Measurements from ENCODE around the gene CNRIP1.

Gene CNRIP1, protein sequence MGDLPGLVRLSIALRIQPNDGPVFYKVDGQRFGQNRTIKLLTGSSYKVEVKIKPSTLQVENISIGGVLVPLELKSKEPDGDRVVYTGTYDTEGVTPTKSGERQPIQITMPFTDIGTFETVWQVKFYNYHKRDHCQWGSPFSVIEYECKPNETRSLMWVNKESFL

DNA sequence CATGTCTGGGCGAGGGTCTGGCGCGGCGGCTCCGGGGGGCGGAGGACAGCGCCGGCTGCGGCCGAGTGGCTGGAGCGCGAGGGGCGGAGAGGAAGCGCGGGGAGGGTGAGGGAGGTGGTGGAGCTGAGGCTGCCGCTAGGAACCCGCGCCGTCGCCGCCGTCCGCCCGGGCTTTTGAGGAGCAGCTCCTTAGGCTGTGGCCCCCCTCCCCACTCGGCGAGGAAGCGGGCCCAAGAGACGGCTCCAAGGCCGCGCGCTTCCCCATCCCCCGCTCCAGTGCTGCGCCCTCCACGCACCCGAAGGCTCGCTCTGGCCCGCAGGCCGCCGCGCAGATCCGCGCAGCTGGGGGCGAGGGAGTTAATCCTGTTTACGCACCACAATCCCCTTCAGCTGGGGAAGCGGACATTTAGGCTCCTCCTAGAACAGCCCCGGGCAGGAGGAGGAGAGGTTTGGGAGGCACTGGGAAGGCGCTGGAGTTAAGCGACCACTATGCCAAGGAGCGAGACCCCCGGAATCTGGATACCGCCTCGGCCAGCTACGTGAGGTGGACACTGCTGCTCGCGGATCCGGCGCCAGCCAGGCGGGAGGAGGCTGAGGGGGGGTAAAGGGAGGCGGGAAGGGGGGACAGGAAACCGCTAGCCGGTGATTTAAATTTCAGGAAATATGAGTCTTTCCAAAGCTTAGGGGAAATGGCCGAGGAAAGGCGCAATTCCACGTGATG lies at the start of gene CNRIP1:
TSS of gene CNRIP1 (minus strand) at position 552 of the 720 bp plus-strand sequence. CDS start at position 3, 549 bp downstream.
- peak; percentile 90 for DNase-seq (ENCODE audit: low read depth)
- Histone ChIP-seq H3K27me3 (replicated peaks; ENCODE audit: control insufficient read depth, insufficient read depth, low read length) (no peaks in the 10 kb centered on the region), H3K4me1 (ENCODE audit: control insufficient read depth, insufficient read depth, low read length) (peaks cover 13% of the 10 kb centered on the region), H3K9ac (ENCODE audit: low read length) (peak within 1 kb of the TSS; percentile 91), H3K36me3 (ENCODE audit: control insufficient read depth, insufficient read depth, low read length, severe bottlenecking) (peaks cover 7% of the 10 kb centered on the region), H3K4me3 (ENCODE audit: low read length) (peak within 1 kb of the TSS; percentile 93), H3K9me3 (ENCODE audit: control insufficient read depth, low read length) (no peaks in the 10 kb centered on the region)

DNA sequence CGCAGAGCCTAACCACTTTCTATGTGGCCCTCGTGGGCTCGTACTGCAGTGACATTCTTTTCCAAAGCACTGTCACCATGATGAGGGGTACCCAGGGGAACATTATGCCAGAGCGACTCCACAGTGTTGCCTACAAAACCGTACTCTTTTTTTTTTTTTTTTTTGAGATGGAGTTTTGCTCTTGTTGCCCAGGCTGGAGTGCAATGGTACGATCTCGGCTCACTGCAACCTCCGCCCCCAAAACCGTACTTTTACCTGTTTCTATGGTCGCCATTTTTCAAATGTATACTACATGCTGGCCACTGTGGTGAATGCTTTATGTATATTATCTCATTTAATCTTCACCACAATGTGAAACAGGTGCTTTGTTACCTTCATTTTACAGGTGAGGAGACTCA lies 49.6 kb upstream of the CNRIP1 start:
- H3K9ac ChIP-seq (ENCODE audit: low read length), result no peak overlapping the region
- no peaks in the 10 kb centered on the region for H3K27me3 ChIP-seq (replicated peaks; ENCODE audit: control insufficient read depth, insufficient read depth, low read length)
- DNase-seq (ENCODE audit: low read depth), result no peak
- no peak overlapping the region for H3K4me3 ChIP-seq (ENCODE audit: low read length)
- no peaks in the 10 kb centered on the region for H3K36me3 ChIP-seq (ENCODE audit: control insufficient read depth, insufficient read depth, low read length, severe bottlenecking)
- H3K9me3 ChIP-seq (ENCODE audit: control insufficient read depth, low read length), result no peaks in the 10 kb centered on the region
- H3K4me1 ChIP-seq (ENCODE audit: control insufficient read depth, insufficient read depth, low read length), result peaks cover 7% of the 10 kb centered on the region

DNA sequence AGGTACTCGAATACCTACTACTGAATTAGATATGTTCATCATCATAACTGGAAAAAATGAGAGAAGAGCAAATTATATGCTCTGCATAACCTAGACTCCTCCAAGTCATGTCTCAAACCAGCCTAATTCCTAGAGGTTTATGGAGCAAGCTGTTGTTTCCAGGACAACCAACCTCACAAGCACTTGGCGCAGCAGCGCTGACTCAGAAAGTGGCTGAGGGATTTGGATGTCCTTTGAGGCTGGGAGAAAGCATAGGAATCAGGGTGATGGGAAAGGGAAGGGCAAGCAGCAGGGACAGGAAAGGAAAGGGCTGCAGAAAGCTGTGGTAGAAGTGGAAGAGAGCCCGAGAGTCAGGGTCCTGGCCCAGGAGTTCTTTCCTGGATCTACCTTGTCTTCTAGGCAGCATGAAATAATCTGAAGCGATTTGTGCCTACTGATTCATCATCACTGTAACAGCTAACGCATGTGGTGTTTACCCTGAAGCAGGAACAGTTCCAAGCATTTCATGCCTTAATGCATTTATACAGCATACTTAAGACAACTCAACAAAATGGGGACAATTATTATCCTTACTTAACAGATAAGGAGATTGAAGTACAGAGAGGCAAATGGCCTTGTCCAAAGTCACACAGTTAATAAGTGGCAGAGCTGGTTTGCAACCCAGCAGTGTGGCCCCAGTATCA lies 49.0 kb upstream of the CNRIP1 start:
- Histone ChIP-seq H3K36me3 (ENCODE audit: control insufficient read depth, insufficient read depth, low read length, severe bottlenecking) (no peaks in the 10 kb centered on the region), H3K4me3 (ENCODE audit: low read length) (no peak overlapping the region), H3K27me3 (replicated peaks; ENCODE audit: control insufficient read depth, insufficient read depth, low read length) (no peaks in the 10 kb centered on the region), H3K9ac (ENCODE audit: low read length) (no peak overlapping the region), H3K4me1 (ENCODE audit: control insufficient read depth, insufficient read depth, low read length) (peaks cover 7% of the 10 kb centered on the region), H3K9me3 (ENCODE audit: control insufficient read depth, low read length) (no peaks in the 10 kb centered on the region)
- peak; percentile 54 for DNase-seq (ENCODE audit: low read depth)

DNA sequence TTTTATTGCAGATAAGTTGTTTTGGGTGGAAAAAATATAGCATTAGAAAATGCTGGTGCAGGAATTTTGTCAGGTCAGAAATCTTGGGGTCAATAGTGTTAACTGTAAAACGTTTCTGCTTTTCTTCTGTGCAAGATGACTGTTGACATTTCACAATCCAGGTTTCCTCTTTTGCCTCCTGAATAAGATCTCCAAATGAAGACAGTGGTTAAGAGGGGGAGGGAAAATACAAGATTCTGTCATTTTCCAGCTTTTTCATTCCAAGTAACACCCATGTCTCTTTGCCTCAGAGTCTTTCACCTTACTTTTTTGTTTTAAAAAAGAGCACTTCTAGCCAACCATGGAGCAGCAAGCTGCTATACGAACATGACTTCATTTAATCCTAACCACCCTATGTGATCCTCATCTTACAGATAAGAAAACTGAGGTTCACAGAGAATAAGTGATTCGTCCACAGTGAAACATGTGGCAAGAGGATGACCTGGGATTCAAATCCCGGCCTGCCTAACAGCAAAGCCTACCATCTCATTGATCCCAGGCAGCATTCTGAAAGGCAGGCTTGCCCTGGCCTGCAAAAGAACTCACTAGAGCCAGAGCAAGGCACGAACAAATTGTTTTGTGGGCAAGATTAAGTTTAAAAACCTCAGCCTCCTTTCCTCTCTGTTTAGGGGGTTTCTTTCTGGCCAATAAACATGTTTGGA lies 48.4 kb upstream of the CNRIP1 start:
- no peaks in the 10 kb centered on the region for H3K36me3 ChIP-seq (ENCODE audit: control insufficient read depth, insufficient read depth, low read length, severe bottlenecking)
- no peak overlapping the region for H3K4me3 ChIP-seq (ENCODE audit: low read length)
- H3K27me3 ChIP-seq (replicated peaks; ENCODE audit: control insufficient read depth, insufficient read depth, low read length), result no peaks in the 10 kb centered on the region
- no peak for DNase-seq (ENCODE audit: low read depth)
- no peak overlapping the region for H3K9ac ChIP-seq (ENCODE audit: low read length)
- H3K4me1 ChIP-seq (ENCODE audit: control insufficient read depth, insufficient read depth, low read length), result peaks cover 7% of the 10 kb centered on the region
- no peaks in the 10 kb centered on the region for H3K9me3 ChIP-seq (ENCODE audit: control insufficient read depth, low read length)

DNA sequence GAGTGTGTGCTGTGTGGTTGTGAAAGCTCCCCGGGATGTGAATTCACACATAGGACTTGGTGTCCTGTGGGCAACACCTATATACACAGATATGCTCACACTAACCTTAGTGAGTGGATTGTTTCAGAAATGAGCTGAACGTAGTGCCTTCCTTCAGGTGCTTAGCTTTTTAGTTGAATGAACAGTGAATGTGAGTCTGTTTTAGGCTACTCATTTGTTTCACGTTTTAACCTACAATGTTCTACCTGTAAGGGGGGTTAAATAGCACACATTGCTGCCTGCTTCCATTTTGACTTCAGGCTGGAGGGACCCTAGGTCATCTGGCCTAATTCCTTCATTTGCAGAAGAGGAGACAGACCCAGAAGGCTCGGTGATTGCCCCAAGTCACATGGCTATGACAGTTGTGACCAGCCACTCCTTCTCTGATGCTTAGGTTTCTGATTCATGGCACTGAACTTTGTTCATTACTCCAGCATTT lies 46.4 kb upstream of the CNRIP1 start:
- no peak for DNase-seq (ENCODE audit: low read depth)
- H3K4me3 ChIP-seq (ENCODE audit: low read length), result no peak overlapping the region
- no peaks in the 10 kb centered on the region for H3K27me3 ChIP-seq (replicated peaks; ENCODE audit: control insufficient read depth, insufficient read depth, low read length)
- peaks cover 7% of the 10 kb centered on the region for H3K4me1 ChIP-seq (ENCODE audit: control insufficient read depth, insufficient read depth, low read length)
- H3K36me3 ChIP-seq (ENCODE audit: control insufficient read depth, insufficient read depth, low read length, severe bottlenecking), result no peaks in the 10 kb centered on the region
- H3K9ac ChIP-seq (ENCODE audit: low read length), result no peak overlapping the region
- no peaks in the 10 kb centered on the region for H3K9me3 ChIP-seq (ENCODE audit: control insufficient read depth, low read length)

DNA sequence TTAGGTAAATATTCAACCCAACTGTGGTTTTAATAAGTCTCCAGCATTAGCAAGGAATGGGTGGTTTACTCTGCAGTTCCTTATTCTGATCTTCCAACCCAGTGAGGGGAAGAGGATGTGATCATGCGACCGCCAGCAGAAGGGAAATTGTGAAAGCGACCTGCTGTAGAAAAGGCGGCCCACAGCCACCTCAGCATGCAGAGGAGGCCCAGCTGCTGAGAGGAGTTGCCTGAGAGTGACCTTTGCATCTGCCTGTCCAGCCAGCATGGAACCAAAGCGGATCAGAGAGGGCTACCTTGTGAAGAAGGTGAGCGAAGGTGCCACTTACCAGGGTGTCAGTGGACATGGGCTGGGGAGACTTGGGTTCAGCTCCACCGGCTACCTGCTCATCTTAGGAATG lies 45.3 kb upstream of the CNRIP1 start, which contains the start of gene PLEK:
TSS of gene PLEK (plus strand) at position 196 of the 400 bp plus-strand sequence. CDS start at position 266, 70 bp downstream.
- no peak within 1 kb of the TSS for H3K9ac ChIP-seq (ENCODE audit: low read length)
- H3K9me3 ChIP-seq (ENCODE audit: control insufficient read depth, low read length), result no peaks in the 10 kb centered on the region
- peaks cover 7% of the 10 kb centered on the region for H3K4me1 ChIP-seq (ENCODE audit: control insufficient read depth, insufficient read depth, low read length)
- H3K36me3 ChIP-seq (ENCODE audit: control insufficient read depth, insufficient read depth, low read length, severe bottlenecking), result no peaks in the 10 kb centered on the region
- DNase-seq (ENCODE audit: low read depth), result no peak
- H3K4me3 ChIP-seq (ENCODE audit: low read length), result no peak within 1 kb of the TSS
- H3K27me3 ChIP-seq (replicated peaks; ENCODE audit: control insufficient read depth, insufficient read depth, low read length), result no peaks in the 10 kb centered on the region

DNA sequence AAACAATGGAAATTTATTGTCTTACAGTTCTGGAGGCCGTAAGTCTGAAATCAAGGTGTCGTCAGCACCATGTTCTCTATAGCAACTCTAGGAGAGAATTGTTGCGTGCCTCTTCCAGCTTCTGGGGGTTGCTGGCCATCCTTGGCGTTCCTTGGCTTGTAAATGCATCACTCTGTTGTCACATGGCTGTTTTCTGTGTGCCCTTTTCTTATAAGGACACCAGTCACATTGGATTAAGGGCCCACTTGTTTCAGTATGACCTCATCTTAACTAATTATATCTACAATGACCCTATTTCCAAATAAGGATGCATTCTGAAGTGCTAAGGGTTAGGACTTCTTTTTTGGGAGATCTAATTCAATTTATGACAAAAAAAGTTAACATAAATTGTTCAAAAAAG lies 44.0 kb upstream of the CNRIP1 start:
- no peaks in the 10 kb centered on the region for H3K9me3 ChIP-seq (ENCODE audit: control insufficient read depth, low read length)
- H3K36me3 ChIP-seq (ENCODE audit: control insufficient read depth, insufficient read depth, low read length, severe bottlenecking), result no peaks in the 10 kb centered on the region
- no peak for DNase-seq (ENCODE audit: low read depth)
- H3K4me1 ChIP-seq (ENCODE audit: control insufficient read depth, insufficient read depth, low read length), result peaks cover 7% of the 10 kb centered on the region
- no peaks in the 10 kb centered on the region for H3K27me3 ChIP-seq (replicated peaks; ENCODE audit: control insufficient read depth, insufficient read depth, low read length)
- H3K9ac ChIP-seq (ENCODE audit: low read length), result no peak overlapping the region
- no peak overlapping the region for H3K4me3 ChIP-seq (ENCODE audit: low read length)

DNA sequence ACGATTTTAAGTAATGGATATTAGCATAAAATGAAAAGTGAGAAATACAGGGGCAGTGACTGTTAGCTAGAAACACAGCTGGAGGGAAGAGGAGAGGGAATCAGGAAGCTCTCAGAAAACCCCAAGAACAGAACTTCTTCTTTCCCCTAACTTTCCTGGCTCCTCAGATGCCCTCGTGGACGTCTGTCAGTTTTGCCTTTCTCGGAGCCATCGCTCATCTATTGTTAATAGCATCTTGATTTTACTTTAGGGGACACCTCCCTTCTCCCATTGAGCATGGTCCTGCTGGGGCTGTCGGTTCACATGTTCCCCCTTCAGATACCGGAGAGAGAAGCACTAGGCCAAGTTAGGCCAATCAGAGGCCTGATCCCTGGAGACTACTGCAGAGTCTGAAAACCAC lies 43.0 kb upstream of the CNRIP1 start:
- Histone ChIP-seq H3K27me3 (replicated peaks; ENCODE audit: control insufficient read depth, insufficient read depth, low read length) (no peaks in the 10 kb centered on the region), H3K9me3 (ENCODE audit: control insufficient read depth, low read length) (no peaks in the 10 kb centered on the region), H3K4me3 (ENCODE audit: low read length) (no peak overlapping the region), H3K36me3 (ENCODE audit: control insufficient read depth, insufficient read depth, low read length, severe bottlenecking) (no peaks in the 10 kb centered on the region), H3K4me1 (ENCODE audit: control insufficient read depth, insufficient read depth, low read length) (no peaks in the 10 kb centered on the region), H3K9ac (ENCODE audit: low read length) (no peak overlapping the region)
- DNase-seq (ENCODE audit: low read depth), result no peak

DNA sequence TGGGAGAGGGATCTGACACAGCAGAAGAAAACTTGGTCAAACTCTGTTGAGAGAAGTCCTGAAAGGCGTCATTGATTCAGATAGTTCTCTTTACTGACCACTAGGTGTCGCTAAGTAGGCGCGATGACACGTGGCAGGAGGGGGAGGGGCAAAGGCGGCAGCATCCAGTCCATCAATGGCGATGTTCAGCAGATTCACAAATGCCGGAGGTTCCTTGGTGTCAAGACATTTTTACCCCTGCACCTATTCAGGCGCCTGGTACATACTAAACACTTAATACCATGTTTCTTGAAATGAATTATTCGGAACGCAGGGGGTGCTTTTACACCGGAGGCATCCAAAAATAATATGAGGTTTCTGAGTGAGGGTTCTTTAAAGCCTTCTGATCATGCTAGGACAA lies 42.3 kb upstream of the CNRIP1 start:
- no peaks in the 10 kb centered on the region for H3K36me3 ChIP-seq (ENCODE audit: control insufficient read depth, insufficient read depth, low read length, severe bottlenecking)
- DNase-seq (ENCODE audit: low read depth), result peak; percentile 74
- no peaks in the 10 kb centered on the region for H3K9me3 ChIP-seq (ENCODE audit: control insufficient read depth, low read length)
- no peaks in the 10 kb centered on the region for H3K4me1 ChIP-seq (ENCODE audit: control insufficient read depth, insufficient read depth, low read length)
- no peaks in the 10 kb centered on the region for H3K27me3 ChIP-seq (replicated peaks; ENCODE audit: control insufficient read depth, insufficient read depth, low read length)
- H3K9ac ChIP-seq (ENCODE audit: low read length), result no peak overlapping the region
- H3K4me3 ChIP-seq (ENCODE audit: low read length), result no peak overlapping the region

DNA sequence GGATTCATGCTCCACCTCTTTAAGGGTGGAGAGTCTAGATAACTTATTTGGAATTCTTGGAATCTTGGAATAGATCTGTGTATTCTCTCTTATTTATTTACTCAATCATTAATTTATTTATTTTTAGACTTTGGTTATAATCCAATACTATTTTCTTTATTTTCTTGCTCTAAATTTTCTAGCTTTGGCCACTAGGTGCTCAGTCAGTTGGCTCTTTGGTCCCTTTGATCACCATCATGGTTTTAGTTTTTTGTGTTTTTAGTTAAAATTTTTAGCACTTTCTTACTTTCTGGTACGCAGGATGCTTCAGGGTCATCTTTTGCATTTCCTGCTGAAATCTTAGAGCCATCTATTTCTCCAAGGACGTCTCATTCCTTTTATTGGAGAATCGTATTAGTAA lies 40.1 kb upstream of the CNRIP1 start:
- Histone ChIP-seq H3K4me3 (ENCODE audit: low read length) (no peak overlapping the region), H3K27me3 (replicated peaks; ENCODE audit: control insufficient read depth, insufficient read depth, low read length) (no peaks in the 10 kb centered on the region), H3K36me3 (ENCODE audit: control insufficient read depth, insufficient read depth, low read length, severe bottlenecking) (no peaks in the 10 kb centered on the region), H3K4me1 (ENCODE audit: control insufficient read depth, insufficient read depth, low read length) (no peaks in the 10 kb centered on the region), H3K9ac (ENCODE audit: low read length) (no peak overlapping the region), H3K9me3 (ENCODE audit: control insufficient read depth, low read length) (no peaks in the 10 kb centered on the region)
- no peak for DNase-seq (ENCODE audit: low read depth)

All from adipocyte (in vitro differentiated cells).